Thyroid gland (tissue), 4 donors: ENCODE measurements around the gene ANKRD65.

ENCODE experiments used
- POLR2A ChIP-seq, 2 donors: fragments of 450-650 bp; IDR thresholded peaks; one replicate each; pipeline ENCODE4 v1.6.1; 2017; ENCODE audit warnings: antibody characterized with exemption in 2 of 2, mild to moderate bottlenecking in 2 of 2, moderate library complexity in 1 of 2
- TF ChIP-seq, protein P1 (sequence below), 6 experiments: fragments of 200-600 bp in 3 of 6; fragments of 450-650 bp in 3 of 6; sonication (generic) in 3 of 6; IDR thresholded peaks; one replicate each; pipeline ENCODE4 v1.5.1; 2016 to 2019; ENCODE audit warnings: antibody characterized with exemption in 6 of 6, mild to moderate bottlenecking in 2 of 6, inconsistent platforms in 1 of 6, moderate library complexity in 1 of 6

DNA sequence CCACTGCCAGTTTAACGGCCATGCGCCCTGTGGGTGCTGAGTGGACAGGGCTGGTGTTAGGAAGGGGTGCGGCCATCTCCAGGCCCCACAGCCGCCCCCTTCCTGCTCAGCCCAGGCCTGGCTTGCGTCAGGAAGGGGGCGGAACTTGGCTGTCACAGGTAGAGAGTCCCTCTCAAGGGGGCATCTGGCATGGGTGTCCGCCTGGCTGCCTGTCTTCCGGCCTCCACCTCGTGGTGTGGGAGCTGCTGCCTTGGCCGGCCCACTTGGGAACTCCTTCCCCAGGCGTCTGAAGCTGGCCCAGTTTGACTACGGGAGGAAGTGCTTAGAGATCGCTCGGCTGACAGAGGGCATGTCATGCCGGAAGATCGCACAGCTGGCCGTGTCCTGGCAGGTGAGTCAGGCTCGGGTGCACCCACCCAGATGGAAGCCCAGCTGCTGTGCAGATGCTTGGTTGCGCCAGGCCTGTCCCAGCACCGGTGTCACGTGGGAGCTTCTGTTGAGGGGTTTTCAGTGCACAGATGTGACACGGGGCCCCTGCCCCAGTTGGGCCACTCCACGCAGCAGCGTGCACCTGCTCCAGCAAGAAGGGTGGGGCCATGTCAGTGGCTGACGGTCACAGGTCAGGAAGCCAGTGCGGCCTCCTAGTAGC is 41.4 kb upstream of the ANKRD65 start:
- TF ChIP-seq, protein P1, sequence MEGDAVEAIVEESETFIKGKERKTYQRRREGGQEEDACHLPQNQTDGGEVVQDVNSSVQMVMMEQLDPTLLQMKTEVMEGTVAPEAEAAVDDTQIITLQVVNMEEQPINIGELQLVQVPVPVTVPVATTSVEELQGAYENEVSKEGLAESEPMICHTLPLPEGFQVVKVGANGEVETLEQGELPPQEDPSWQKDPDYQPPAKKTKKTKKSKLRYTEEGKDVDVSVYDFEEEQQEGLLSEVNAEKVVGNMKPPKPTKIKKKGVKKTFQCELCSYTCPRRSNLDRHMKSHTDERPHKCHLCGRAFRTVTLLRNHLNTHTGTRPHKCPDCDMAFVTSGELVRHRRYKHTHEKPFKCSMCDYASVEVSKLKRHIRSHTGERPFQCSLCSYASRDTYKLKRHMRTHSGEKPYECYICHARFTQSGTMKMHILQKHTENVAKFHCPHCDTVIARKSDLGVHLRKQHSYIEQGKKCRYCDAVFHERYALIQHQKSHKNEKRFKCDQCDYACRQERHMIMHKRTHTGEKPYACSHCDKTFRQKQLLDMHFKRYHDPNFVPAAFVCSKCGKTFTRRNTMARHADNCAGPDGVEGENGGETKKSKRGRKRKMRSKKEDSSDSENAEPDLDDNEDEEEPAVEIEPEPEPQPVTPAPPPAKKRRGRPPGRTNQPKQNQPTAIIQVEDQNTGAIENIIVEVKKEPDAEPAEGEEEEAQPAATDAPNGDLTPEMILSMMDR (IDR thresholded peaks at IDR 0.05): peak in 1 of 6 experiments; percentile 12
- peak in 1 of 2 donors; percentile 58 for TF ChIP-seq POLR2A (IDR thresholded peaks at IDR 0.05)
